ENCODE measurements around the gene EML5. TPM values are rescaled to one million over a fixed set of nuclear protein-coding genes. Genes with fewer than 3 reads are reported as not detected.

Gene EML5
- total RNA-seq, 2 experiments from 2014 or later = 2.8 to 3.1 TPM

DNA sequence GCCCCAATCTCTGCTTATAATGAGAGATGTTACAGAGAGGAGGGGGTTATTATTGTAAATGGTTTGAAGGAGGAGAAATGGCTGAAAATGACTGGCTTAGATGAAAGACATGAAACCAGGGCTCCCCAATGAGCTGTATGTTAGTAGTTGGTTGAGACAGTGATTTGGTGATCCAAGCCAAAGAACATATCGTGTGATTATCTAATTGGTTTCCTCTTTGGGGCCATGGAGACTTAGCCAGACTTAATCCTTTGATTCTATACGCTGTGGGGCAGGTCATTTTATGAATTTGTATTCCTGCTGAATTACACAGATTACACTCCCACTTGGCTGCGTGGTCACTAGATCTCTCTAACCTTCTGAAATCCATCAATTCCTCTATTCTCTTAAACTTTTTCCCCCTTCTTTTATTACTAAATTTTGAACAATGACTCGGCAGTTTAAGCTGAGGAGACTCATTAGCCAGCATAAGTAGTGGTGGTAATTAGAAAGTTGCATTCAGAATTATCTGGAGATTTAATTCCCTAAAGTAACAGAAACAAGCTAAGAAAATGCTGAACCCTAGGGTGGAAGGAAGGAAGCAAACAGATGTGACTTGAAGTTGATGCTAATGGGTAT is 37.0 kb upstream of the EML5 start:
- H3K27me3 ChIP-seq (ENCODE audit: control insufficient read depth in 1 of 2, insufficient read depth in 2 of 2, low read length in 2 of 2) = no peaks in the 10 kb centered on the region
- DNase-seq = no peak
- no peak overlapping the region for H3K27ac Mint-ChIP-seq
- ATAC-seq (ENCODE audit: poor library complexity) = no peak
- H3K4me1 Mint-ChIP-seq (ENCODE audit: low read depth) = no peaks in the 10 kb centered on the region
- no peak overlapping the region for H3K4me3 Mint-ChIP-seq
- peaks cover 4% of the 10 kb centered on the region for H3K4me1 ChIP-seq (ENCODE audit: insufficient read depth, low read length)
- H3K36me3 ChIP-seq (ENCODE audit: insufficient read depth, low read length) = no peaks in the 10 kb centered on the region
- POLR2A ChIA-PET = no interaction called here
- H3K4me3 ChIP-seq (ENCODE audit: low read length) = no peak overlapping the region
- H3K9me3 ChIP-seq (ENCODE audit: control insufficient read depth in 1 of 2, insufficient read depth in 1 of 2, low read length in 2 of 2) = no peaks in the 10 kb centered on the region
- no peaks in the 10 kb centered on the region for H3K9me3 Mint-ChIP-seq
- CTCF ChIA-PET = interaction anchor here (1.1 kb wide), 1 partner anchor 8 kb away, joined by 4 read pairs; no protein-coding TSS in a partner anchor
- H3K36me3 Mint-ChIP-seq (ENCODE audit: low read depth) = no peaks in the 10 kb centered on the region
- TF ChIP-seq, protein P1, sequence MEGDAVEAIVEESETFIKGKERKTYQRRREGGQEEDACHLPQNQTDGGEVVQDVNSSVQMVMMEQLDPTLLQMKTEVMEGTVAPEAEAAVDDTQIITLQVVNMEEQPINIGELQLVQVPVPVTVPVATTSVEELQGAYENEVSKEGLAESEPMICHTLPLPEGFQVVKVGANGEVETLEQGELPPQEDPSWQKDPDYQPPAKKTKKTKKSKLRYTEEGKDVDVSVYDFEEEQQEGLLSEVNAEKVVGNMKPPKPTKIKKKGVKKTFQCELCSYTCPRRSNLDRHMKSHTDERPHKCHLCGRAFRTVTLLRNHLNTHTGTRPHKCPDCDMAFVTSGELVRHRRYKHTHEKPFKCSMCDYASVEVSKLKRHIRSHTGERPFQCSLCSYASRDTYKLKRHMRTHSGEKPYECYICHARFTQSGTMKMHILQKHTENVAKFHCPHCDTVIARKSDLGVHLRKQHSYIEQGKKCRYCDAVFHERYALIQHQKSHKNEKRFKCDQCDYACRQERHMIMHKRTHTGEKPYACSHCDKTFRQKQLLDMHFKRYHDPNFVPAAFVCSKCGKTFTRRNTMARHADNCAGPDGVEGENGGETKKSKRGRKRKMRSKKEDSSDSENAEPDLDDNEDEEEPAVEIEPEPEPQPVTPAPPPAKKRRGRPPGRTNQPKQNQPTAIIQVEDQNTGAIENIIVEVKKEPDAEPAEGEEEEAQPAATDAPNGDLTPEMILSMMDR (IDR thresholded peaks at IDR 0.05) = no peak
- intact Hi-C loops (cut with DNase I, micrococcal nuclease) = loop anchor here in 1 of 2 experiments (10.0 kb wide), 3 partner anchors 275 to 1125 kb away; partner anchors contain the start of genes EFCAB11, FOXN3, PTPN21 and TDP1
- no peaks in the 10 kb centered on the region for H3K27me3 Mint-ChIP-seq
- H3K27ac ChIP-seq (ENCODE audit: low read depth in 1 of 2, low read length in 2 of 2) = no peak overlapping the region

DNA sequence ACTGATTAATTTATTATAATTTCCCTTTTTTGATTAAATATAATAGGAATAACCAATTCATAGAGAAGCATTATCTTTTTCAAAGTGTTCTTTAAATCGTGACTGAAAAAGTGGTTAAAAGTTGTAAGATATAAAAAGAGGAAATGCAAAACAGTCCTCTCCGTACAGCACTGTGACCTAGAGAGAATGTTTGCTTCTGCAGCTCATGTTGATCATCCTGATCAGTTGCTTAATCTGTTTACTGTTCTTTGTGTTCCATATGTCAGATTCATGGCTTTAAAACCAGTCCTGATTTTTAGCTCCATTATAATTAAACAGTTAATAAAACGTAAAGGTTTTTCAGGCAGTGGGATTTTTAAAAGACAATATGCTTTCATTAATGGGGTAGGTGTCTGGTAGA is 36.4 kb upstream of the EML5 start:
- TF ChIP-seq, protein P1 (IDR thresholded peaks at IDR 0.05) = no peak
- H3K4me1 ChIP-seq (ENCODE audit: insufficient read depth, low read length) = peaks cover 7% of the 10 kb centered on the region
- Mint-ChIP-seq H3K4me1 (ENCODE audit: low read depth) (peaks cover 3% of the 10 kb centered on the region), H3K9me3 (no peaks in the 10 kb centered on the region), H3K27me3 (no peaks in the 10 kb centered on the region), H3K27ac (no peak overlapping the region), H3K36me3 (ENCODE audit: low read depth) (no peaks in the 10 kb centered on the region), H3K4me3 (no peak overlapping the region)
- CTCF ChIA-PET = interaction anchor here (1.1 kb wide), 1 partner anchor 9 kb away, joined by 4 read pairs; no protein-coding TSS in a partner anchor
- no peaks in the 10 kb centered on the region for H3K36me3 ChIP-seq (ENCODE audit: insufficient read depth, low read length)
- DNase-seq = no peak
- no peaks in the 10 kb centered on the region for H3K9me3 ChIP-seq (ENCODE audit: control insufficient read depth in 1 of 2, insufficient read depth in 1 of 2, low read length in 2 of 2)
- no peak overlapping the region for H3K27ac ChIP-seq (ENCODE audit: low read depth in 1 of 2, low read length in 2 of 2)
- H3K4me3 ChIP-seq (ENCODE audit: low read length) = no peak overlapping the region
- intact Hi-C loops (cut with DNase I, micrococcal nuclease) = loop anchor here in 1 of 2 experiments (10.0 kb wide), 3 partner anchors 274 to 1126 kb away; partner anchors contain the start of genes EFCAB11, FOXN3, PTPN21 and TDP1
- no peaks in the 10 kb centered on the region for H3K27me3 ChIP-seq (ENCODE audit: control insufficient read depth in 1 of 2, insufficient read depth in 2 of 2, low read length in 2 of 2)
- no peak for ATAC-seq (ENCODE audit: poor library complexity)
- POLR2A ChIA-PET = no interaction called here

DNA sequence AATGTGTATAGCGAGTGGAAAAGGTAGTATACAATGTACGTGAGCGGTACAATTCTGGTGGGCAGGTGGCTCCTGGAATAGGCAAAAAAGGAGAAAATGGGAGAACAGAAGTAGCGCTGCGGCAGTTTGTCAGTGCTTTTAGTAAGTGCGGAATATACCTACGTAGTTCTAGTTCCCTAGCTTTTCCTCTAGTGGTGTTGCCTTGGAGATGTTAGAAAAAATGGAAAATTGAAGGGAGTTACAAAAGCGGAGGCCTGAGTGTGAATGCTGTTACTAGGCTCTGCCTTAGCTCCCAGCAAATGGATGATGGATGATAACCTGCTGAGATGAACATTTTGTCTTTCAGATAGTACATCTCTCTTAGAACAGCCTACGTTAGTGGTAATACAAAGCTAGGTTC is 32.8 kb upstream of the EML5 start:
- peak overlapping the region; percentile 96 for H3K27ac Mint-ChIP-seq
- H3K36me3 Mint-ChIP-seq (ENCODE audit: low read depth) = no peaks in the 10 kb centered on the region
- POLR2A ChIA-PET = interaction anchor here (0.6 to 2.0 kb wide), 5 partner anchors 10 to 33 kb away, joined by 3 to 20 read pairs (median 6); partner anchors contain the start of gene EML5
- TF ChIP-seq, protein P1 (IDR thresholded peaks at IDR 0.05) = no peak
- peak overlapping the region; percentile 83 for H3K4me3 Mint-ChIP-seq
- no peak for ATAC-seq (ENCODE audit: poor library complexity)
- Histone ChIP-seq H3K36me3 (ENCODE audit: insufficient read depth, low read length) (no peaks in the 10 kb centered on the region), H3K4me1 (ENCODE audit: insufficient read depth, low read length) (peaks cover 7% of the 10 kb centered on the region), H3K27me3 (ENCODE audit: control insufficient read depth in 1 of 2, insufficient read depth in 2 of 2, low read length in 2 of 2) (no peaks in the 10 kb centered on the region), H3K4me3 (ENCODE audit: low read length) (no peak overlapping the region), H3K9me3 (ENCODE audit: control insufficient read depth in 1 of 2, insufficient read depth in 1 of 2, low read length in 2 of 2) (no peaks in the 10 kb centered on the region), H3K27ac (ENCODE audit: low read depth in 1 of 2, low read length in 2 of 2) (no peak overlapping the region)
- H3K9me3 Mint-ChIP-seq = no peaks in the 10 kb centered on the region
- no peak for DNase-seq
- CTCF ChIA-PET = interaction anchor here (1.0 to 1.3 kb wide), 2 partner anchors 13 to 158 kb away, joined by 3 to 4 read pairs; no protein-coding TSS in a partner anchor
- peaks cover under 1% of the 10 kb centered on the region for H3K27me3 Mint-ChIP-seq
- intact Hi-C loops (cut with DNase I, micrococcal nuclease) = loop anchor here (2.0 to 10.0 kb wide), 4 partner anchors 35 to 1129 kb away; partner anchors contain the start of genes EFCAB11 (in 1 of the 2), FOXN3 (in 1 of the 2), PTPN21 (in 1 of the 2) and TDP1 (in 1 of the 2)
- H3K4me1 Mint-ChIP-seq (ENCODE audit: low read depth) = peaks cover 7% of the 10 kb centered on the region
